ENCODE measurements around the gene PRAME. TPM values are rescaled to one million over a fixed set of nuclear protein-coding genes. Genes with fewer than 3 reads are reported as not detected.

The PRAME gene
- total and polyA plus RNA-seq, 7 donors: 0.03 TPM; not detected in 6

DNA sequence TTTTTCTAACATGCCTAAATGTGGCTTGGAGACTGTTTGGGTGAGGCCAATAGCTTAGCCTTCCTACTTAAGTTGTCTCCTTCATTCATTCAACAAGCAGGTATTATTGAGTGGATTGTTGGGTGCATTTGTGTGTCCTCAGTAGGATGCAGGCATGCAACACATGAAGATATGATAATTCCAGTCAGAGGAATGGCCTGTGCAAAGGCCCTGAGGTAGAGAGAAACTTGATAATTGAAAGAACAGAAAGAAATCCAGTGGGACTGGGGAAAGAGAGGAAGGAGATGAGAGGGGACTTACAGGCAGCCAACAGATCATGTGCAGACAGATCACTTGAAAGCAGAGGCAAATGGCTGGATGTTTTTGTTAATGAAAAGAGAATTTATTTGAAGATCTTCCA, 15.3 kb upstream of the PRAME start:
- no peak overlapping the region for H3K4me3 ChIP-seq
- DNase-seq (no peak), ATAC-seq (no peak)
- TF ChIP-seq, protein P1, sequence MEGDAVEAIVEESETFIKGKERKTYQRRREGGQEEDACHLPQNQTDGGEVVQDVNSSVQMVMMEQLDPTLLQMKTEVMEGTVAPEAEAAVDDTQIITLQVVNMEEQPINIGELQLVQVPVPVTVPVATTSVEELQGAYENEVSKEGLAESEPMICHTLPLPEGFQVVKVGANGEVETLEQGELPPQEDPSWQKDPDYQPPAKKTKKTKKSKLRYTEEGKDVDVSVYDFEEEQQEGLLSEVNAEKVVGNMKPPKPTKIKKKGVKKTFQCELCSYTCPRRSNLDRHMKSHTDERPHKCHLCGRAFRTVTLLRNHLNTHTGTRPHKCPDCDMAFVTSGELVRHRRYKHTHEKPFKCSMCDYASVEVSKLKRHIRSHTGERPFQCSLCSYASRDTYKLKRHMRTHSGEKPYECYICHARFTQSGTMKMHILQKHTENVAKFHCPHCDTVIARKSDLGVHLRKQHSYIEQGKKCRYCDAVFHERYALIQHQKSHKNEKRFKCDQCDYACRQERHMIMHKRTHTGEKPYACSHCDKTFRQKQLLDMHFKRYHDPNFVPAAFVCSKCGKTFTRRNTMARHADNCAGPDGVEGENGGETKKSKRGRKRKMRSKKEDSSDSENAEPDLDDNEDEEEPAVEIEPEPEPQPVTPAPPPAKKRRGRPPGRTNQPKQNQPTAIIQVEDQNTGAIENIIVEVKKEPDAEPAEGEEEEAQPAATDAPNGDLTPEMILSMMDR (IDR thresholded peaks at IDR 0.05): no peak
- no peaks in the 10 kb centered on the region for H3K36me3 ChIP-seq (ENCODE audit: insufficient read depth in 1 of 2, low read depth in 1 of 2)
- H3K4me1 ChIP-seq: no peaks in the 10 kb centered on the region
- no peaks in the 10 kb centered on the region for H3K9me3 ChIP-seq
- H3K27me3 ChIP-seq (ENCODE audit: insufficient read depth in 3 of 3, low read length in 2 of 3): peaks cover 0 to 12% (median 3%) of the 10 kb centered on the region in 3 donors
- intact Hi-C loops (cut with DNase I): no loop called here
- H3K27ac ChIP-seq: no peak overlapping the region

DNA sequence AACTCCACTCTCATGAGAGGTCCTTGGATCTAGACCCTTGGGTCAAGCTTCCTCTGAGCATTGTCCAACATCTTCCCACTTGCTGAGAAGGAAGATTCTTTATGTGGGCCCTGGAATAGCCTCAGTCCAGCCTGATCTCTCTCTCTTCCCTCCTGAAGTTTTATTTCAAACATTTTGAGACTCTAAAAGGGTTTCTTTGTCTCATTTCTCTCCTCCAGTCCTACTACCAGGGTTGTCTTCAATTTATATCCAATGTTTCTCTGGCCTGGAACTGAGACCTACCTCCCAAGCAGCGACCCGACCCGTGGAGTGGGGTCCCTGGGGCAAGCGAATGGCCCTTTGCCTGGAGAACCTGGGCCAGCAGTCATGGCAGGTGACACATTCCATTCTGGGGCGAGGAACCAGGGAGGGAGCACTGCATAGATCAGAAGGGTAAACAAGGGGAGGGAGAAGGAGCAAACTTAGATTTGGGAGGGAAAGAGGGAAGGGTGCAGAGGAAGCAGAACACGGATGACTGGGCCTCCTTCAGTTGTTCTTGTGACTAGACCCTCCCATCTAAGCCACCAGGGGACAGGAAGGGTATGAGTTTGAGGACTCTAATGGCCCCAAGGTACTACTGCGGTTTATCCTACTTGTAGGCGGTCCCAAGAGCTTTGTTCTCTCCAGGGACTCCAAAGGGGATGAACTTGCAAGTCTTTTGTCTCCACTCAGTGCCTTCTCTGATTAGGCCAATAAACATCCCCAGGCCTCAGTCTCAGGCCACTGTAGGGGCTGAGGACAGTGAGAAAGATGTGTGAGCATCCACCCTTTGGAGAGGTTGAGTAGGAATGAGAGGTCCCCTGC, 14.2 kb upstream of the PRAME start:
- WGBS, 3 donors: 63 to 71% (median 68%) methylated on average over 8 of the region's 8 CpGs

DNA sequence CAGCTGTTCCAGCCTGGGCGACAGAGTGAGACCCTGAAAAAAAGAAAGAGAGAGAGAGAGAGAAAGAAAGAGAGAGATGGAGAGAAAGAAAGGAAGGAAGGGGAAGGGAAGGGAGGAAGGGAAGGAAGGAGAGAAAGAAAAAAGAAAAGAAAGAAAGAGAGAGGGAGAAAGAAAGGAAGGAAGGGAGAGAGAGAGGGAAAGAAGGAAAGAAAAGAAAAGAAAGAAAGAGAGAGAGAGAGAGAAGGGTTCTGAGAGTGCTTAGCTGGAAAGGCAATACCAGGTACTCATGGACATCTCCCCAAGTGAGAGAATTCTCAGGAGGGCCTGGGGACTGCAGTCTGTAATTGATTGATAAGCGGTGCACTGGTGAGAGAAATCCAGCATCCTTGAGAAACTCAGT, 12.8 kb upstream of the PRAME start:
- WGBS, 3 donors: 75 to 84% (median 80%) methylated on average over 2 of the region's 2 CpGs
- H3K27me3 ChIP-seq (ENCODE audit: insufficient read depth in 3 of 3, low read length in 2 of 3): peaks cover 0 to 15% (median 3%) of the 10 kb centered on the region in 3 donors
- no peak for ATAC-seq

More for the DNA sequence above, 14.2 kb upstream of the PRAME start:
- Histone ChIP-seq H3K27ac (no peak overlapping the region), H3K27me3 (ENCODE audit: insufficient read depth in 3 of 3, low read length in 2 of 3) (peaks cover 0 to 15% (median 3%) of the 10 kb centered on the region in 3 donors), H3K36me3 (ENCODE audit: insufficient read depth in 1 of 2, low read depth in 1 of 2) (no peaks in the 10 kb centered on the region), H3K9me3 (no peaks in the 10 kb centered on the region), H3K4me3 (no peak overlapping the region), H3K4me1 (no peaks in the 10 kb centered on the region)
- intact Hi-C loops (cut with DNase I): no loop called here
- ATAC-seq (no peak), DNase-seq (no peak)
- TF ChIP-seq, protein P1 (IDR thresholded peaks at IDR 0.05): no peak

DNA sequence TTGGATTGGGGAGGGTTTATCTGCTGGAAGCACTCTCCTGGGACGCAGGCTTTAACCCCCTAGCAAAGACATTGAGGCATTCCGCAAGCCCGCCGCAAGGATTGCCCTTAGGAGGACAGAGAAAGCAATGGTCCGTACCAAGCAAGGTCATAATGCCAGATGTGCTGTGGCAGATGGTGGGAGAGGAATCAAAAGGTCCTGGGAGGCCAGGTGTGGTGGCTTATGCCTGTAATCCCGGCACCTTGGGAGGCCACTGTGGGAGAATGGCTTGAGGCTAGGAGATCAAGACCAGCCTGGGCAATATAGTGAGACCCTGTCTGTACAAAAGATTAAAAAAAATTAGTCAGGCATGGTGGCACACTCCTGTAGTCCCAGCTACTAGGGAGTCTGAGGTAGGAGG, 12.4 kb upstream of the PRAME start:
- H3K27me3 ChIP-seq (ENCODE audit: insufficient read depth in 3 of 3, low read length in 2 of 3): peaks cover 0 to 15% (median 3%) of the 10 kb centered on the region in 3 donors

More for the DNA sequence above, 12.8 kb upstream of the PRAME start:
- no peak for DNase-seq
- Histone ChIP-seq H3K27ac (no peak overlapping the region), H3K36me3 (ENCODE audit: insufficient read depth in 1 of 2, low read depth in 1 of 2) (no peaks in the 10 kb centered on the region), H3K9me3 (no peaks in the 10 kb centered on the region), H3K4me1 (no peaks in the 10 kb centered on the region), H3K4me3 (no peak overlapping the region)
- intact Hi-C loops (cut with DNase I): no loop called here
- TF ChIP-seq, protein P1 (IDR thresholded peaks at IDR 0.05): no peak

More for the DNA sequence above, 12.4 kb upstream of the PRAME start:
- 70 to 87% (median 86%) methylated on average over 6 of the region's 6 CpGs for WGBS, 3 donors
- Histone ChIP-seq H3K9me3 (no peaks in the 10 kb centered on the region), H3K36me3 (ENCODE audit: insufficient read depth in 1 of 2, low read depth in 1 of 2) (no peaks in the 10 kb centered on the region), H3K4me1 (no peaks in the 10 kb centered on the region), H3K27ac (no peak overlapping the region), H3K4me3 (no peak overlapping the region)
- no peak for DNase-seq
- intact Hi-C loops (cut with DNase I): no loop called here
- ATAC-seq: no peak
- TF ChIP-seq, protein P1 (IDR thresholded peaks at IDR 0.05): no peak

Measured in psoas muscle (tissue), 8 donors.